HG03159 (cell line): ENCODE results near the gene JAM2.
A peak's percentile ranks its signal among the peaks of the same experiment; 100 is the strongest.
"Not testable (repeated sequence)": the region's sequence is repeated elsewhere in the genome, so short reads cannot be mapped to it uniquely, and the experiment has no call there.

Experiments used
- ATAC-seq: cut with Tn5 transposase; IDR thresholded peaks from one replicate; pipeline ENCODE4 v1.9.1; 2021; ENCODE audit warnings: mild to moderate bottlenecking, moderate library complexity; ENCODE audit not compliant: unreplicated experiment

JAM2 gene

DNA sequence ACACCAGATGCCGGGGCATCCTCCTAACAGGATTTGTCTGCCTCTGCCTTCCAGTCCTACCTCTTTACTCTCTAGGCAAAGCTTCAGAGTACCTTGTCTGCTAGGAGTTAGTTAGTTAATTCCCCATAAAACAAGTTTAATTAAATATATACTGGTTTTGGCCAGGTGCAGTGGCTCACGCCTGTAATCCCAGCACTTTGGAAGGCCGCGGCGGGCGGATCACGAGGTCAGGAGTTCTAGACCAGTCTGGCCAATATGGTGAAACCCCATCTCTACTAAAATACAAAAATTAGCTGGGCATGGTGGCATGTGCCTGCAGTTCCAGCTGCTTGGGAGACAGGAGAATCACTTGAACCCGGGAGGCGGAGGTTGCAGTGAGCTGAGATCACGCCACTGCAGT, 75.0 kb downstream of the JAM2 start:
- not testable (repeated sequence) for ATAC-seq

DNA sequence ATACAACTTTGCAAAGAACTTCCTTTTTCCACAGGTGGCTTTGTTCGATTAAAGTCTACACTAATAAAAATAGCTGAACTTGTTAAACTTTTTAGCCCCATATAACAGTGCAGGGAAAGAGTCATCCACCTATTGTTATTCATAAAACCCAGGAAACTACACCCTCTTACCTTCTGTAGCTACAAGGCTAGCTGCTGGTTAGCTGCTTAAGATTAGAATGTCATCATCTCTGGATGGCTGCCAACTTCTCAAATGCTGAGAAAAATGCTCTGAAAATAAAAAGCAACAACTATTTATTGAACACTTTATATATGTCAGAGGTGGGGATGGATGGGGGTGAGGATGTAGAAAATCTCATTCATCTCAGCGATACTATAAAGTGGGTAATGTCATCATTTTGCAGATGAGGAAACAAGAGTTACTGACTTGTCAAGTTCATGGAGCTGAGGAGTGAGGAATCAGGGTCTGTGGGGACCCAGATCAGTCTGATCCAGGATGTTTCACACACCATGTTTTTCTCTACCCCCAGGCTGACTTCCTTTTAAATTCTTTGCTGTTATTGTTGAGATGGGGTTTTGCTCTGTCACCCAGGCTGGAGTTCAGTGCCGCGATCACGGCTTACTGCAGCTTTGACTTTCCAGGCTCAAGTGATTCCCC, 78.6 kb downstream of the JAM2 start:
- no peak for ATAC-seq

DNA sequence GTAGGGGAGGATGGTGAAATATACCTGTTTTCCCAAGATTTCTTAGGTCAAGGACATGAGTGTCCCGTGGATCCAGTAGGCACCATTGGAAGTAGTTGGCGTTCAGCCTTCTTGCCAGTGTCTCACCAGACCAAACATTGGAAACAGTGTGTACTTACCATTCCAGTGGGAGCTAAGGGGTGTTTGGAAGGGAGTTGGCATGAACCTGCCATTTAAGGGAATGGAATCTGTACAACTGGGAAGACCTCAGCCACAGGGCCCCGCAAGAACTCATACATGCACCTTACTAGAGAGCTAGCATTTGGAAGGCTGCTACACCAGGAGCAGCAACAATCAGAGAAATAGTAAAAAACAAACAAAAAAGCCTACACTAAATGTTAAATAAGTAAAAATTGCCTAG, 82.9 kb downstream of the JAM2 start:
- no peak for ATAC-seq

DNA sequence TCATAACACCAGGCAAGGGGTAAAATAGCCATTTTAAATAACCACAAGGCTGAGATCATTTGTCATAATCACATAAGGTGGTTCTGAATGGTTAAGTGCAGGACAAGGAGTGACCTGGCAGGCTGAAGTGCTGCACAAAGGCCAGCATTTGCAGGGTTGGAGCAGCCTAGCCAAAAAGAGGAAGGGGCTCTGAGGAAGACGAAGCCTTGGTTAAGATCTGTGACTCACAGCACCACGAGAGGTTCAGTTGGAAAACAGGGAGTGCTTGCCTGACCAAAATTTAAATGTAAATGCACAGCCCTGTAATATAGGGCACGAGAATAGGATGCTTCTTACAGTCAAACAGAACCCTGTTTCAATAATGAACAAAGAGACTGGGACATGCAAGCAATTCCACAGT, 83.6 kb downstream of the JAM2 start:
- ATAC-seq = no peak

DNA sequence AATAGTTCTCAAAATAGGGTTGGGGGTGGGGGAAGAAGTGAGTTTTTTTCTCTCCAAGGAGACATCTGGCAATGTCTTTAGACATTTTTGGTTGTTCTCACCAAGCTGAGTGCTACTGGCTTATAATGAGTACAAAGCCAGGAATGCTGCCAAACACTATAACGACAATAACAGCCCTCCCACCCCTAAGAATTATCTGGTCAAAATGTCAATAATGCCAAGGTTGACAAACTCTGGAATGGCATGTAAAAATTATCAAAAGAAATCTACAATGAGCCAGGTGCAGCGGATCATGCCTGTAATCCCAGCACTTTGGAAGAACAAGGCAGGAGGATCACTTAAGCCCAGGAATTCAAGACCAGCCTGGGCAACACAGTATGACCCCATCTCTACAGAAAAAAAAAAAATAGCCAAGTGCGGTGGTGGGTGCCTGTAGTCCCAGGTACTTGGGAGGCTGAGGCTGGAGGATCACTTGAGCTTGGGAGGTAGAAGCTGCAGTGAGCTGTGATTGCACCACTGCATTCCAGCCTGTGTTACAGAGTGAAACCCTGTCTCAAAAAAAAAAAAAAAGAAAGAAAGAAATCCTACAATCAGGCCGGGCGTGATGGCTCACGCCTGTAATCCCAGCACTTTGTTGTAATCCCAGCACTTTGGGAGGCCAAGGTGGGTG, 93.2 kb downstream of the JAM2 start:
- ATAC-seq = no peak

DNA sequence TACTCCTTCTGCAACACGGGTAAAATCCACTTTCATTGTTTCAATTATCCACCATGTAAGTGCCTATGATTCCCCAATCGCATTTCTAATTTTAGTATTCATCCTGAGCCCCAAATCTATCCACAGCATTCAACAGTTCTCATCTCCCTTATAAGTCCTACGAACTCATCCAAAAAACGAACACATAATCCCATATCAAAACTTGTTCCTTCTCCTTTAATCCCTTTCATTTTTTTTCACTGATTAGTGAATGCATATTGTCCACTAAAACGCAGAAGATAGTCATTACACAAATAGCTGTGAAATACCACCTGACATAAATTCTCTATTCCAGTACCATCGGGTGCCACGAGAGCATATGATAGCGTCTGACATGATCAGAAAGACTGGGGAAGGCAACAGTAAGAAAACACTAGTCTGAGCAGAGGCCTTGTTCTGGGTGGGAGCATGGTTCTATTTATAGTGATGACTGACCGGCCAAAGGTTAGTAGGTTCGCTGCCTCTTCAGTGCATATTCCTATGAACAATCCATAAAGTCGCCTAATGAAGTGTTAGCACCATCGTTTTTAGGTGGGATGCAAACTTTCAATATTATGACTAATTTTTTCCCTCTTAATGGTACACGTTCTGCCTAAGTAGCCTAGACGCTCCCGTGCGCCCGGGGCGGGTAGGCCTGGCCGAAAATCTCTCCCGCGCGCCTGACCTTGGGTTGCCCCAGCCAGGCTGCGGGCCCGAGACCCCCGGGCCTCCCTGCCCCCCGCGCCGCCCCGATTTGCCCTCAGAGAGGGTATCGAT, 95.0 kb downstream of the JAM2 start:
- peak; percentile 20 for ATAC-seq

DNA sequence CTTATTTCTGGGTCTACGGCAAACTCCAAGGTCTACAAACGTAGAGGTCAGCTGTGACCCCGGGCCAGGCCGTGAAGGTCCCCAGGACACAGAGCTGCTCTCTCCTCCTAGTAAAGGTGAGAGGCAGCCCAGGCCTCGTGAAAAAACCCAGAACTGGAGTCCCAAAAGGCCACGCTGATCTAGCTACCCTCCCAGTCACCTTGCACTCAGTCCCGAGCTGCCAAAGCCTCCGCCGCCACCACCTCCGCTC, 95.5 kb downstream of the JAM2 start:
- no peak for ATAC-seq

DNA sequence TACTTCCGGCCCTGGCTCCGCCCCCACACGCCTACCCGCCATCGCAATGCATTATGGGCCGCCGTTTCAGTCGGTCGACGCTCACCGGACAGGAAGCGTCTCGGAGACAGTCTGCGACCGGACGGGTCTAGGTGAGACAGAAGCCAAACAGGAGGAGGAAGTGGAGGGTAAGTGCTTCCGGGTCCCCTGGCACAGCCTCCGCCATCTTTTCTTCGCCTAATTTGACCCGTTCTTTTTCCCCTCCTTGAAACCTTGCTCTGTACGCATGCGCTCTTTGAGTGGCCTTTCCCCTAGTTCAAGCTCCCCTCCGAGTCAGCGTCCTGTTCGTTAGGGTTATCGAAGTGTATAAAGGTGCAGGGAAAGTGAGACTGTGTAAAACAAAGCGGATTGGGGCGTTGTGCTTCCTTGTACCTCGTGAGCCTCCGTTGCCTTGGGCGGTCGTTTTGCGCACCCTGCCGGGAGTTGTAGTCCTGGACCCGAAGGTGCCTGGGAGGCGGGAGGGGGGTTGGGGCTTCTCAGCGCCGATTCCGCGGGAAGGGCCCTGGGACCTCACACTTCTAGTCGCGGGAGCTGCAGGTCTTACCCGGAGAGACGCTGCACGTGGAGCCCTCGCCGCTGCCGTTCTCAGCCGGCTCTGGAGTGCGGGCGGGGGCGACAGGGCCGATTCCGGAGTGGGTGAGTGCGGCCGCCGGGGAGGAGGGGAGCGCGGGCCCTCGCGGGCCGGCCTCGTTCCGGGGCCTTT, 96.0 kb downstream of the JAM2 start, which contains the start of the genes ATP5PF and GABPA:
ATP5PF (minus strand) TSS at position 1 of the 742 bp plus-strand sequence. CDS start 5,110 bp downstream, outside the sequence.
GABPA (plus strand) TSS at position 69 of the 742 bp plus-strand sequence. CDS start 6,627 bp downstream, outside the sequence.
- peak; percentile 88 for ATAC-seq

DNA sequence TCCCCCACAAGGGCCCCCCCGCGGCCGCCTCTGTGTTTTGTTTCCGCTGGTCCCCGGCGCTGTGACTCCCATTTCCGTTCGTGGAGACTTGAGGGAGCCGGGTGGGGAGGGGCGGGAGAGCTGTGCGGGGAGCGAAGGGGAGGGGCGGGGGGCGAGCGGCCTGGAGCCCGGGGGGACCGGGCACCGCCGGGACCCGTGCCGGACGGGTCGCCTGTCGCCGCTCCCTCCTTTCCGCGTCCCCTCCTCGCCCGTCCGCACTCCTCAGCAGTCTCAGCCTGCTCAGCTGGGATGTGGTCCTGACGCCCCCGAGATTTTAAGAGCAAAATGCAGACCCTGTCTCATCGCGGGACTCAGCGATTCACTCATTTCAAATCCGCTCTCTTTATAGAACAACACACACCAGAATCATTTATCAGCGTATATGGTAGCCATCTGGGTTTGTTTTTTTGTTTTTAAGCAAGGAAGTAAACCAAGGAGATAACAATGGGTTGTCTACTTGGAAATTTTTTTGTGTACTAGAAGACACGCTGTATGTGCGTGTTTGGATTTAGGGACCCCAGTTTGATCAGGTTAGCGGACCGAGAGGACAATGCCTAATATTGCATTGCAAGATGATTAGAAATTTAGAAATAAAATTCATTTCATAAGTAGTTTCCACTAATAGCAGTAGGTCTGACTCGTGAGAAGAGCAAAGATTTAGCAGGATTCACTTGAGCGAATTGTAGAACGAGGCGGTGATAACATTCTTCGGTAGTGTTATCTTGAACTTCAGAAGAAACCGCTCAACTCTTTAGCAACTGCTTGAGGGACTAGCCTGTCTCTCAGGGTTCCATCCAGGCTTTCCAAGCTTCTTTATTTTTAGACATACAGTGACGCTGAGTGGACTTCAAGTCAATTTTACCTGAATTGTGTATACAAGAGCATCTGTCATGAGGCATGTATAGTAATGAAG, 96.9 kb downstream of the JAM2 start:
- ATAC-seq = peak; percentile 8

DNA sequence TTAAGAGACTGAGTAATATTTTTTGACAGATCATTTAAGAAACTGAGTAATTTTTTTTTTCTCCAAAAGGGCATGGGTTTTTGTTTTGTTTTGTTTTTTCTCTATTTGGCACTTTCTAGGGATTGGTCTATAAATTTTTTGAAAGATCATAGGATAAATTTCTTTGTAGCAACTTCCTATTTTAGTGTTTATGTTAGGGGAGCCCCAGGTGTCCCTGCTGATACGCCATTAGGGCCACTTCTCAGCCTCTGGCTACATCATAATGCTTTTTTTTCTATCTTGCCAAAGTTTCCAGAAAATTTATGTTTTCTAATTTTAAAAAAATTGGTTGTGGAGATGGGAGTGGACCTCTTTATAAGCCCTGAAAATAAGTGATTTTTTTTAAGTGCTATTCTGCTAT, 98.4 kb downstream of the JAM2 start:
- ATAC-seq = no peak

DNA sequence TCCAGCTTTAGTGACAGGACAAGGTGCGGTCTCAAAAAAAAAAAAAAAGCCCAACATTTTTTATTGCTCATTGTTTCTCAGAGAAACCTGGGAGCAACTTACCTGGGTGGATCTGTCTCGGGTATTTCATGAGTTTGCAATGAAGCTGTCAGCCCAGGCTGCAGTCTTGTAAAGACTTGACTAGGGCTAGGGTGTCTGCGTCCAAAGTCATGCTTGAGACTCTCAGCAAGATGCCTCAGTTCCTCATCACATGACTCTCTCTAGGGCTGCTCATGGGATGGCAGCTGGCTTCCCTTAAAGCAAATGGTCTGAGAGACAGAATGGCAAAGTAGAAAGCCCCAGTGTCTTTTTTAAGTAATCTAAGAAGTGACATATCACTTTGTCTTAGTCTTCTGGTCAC, 103.8 kb downstream of the JAM2 start:
- no peak for ATAC-seq

DNA sequence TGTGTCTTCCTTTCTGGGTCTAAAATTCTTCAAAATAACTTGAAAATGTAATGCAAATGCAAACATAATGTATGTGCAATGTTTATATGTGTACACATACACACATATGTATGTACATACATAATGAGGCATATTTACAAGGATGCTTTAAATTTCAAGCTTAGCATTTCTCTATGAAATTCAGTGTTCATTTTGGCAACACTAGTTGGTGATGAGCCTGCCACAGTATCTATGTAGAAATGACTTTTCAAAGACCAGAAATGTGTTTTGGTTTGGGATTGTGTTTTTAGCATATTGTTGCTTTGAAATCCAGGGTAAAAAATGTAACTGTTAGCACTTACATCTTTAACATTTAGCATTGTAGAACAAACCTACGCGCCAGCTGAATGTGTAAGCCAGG, 105.8 kb downstream of the JAM2 start:
- ATAC-seq = no peak

DNA sequence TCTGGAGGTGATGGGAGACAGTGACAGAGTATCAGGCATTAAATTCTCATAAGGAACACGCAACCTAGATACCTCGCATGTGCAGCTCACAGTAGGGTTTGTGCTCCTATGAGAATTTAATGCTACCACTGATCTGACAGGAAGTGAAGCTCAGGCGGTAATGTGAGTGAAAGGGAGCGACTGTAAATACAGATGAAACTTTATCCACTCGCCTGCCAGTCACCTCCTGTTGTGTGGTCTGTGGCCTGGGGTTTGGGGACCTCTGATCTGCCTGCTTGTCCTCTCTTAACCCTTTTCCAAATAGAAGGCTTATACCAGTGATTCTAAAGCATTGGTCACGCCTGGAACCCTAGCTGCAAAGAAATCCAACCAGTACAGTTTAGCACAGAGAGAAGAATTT, 111.0 kb downstream of the JAM2 start:
- no peak for ATAC-seq

DNA sequence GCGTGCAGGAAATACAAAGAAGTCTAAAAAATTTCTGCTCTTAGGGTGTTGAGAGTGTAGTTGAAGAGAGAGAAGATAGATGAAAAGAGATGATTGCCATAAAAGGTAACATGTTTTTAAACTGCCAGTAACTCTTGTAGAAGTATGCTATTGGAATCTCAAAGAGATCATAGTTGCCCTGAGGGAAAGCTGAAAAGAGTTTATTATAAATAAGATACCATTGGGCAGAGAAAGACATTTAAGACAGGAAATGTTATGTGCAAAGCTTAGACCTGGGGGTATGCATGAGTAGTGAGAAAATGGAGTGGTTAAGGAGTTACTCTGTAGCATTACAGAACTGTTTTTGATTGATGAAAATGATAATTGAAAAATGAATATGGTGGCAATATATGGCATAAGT, 113.4 kb downstream of the JAM2 start:
- no peak for ATAC-seq

DNA sequence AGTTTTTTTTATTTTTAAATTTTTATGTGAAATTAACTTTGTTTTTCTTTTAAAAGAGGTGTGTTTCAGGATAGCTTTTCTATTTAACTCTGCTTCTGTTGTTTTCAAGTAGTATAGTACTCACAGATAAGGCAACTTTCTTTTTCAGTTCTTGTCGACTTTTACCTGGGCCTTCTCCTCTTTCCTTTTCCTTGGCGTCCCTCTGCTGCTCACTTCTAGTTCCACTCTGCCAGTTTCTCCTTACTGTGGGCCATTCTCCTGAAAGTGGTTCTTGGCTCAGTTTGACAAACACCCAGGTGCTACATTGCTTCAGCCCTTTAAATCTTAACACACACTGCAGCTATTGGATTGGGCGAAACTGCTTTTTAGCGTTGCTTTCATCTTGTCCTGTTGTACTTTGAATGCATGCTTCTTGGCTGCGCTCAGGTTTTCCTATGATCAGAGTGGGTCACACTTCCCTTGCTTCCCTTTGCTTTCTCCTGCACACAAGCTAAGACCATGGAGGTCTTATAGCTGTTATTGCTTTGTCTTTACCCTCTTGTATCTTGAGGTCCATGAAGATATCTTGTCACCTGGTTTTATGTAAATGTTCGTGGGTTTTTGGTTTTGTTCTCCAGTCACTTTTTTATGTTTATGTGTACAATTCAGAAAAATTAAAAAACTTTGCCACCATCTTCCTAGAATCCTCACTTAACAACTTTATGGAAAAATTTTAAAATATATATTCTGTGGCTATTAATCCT, 117.3 kb downstream of the JAM2 start:
- no peak for ATAC-seq

DNA sequence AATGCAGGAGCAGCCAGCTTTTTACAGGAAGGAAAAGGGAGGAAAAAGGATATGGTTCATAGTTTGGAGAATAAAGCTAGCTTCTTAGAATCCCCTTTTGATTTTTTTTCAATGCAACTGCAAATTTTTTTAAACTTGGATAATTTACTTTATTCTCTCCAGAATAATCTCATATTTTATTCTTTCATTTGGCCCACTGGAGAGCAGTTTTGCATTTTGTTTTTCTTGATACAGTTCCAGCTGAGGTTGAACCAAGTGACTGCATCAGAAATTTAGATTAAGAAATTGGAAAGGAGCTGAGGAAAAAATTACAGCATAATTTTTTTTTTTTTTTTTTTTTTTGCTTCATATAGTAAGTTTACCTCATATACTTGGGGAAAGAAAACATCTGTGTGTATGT, 118.5 kb downstream of the JAM2 start:
- no peak for ATAC-seq

DNA sequence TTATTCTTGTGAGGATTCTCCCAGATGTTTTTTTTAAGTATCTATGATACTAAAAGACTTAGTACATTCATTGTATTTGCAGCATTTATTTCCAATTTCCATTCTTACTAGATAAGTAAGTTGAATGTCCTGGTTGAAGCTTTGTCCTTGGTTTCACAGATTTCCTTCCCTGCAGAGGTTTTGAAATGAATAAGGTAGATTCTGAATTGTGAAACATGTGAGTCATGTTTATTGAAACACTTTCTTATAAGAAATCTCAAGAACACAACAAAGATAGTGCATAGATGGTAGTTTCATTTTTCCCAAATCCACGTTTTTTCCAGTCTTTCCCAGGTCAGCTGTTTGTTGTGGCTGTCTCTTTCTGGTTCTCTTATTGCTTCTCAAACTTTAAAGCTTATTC, 120.5 kb downstream of the JAM2 start:
- no peak for ATAC-seq

DNA sequence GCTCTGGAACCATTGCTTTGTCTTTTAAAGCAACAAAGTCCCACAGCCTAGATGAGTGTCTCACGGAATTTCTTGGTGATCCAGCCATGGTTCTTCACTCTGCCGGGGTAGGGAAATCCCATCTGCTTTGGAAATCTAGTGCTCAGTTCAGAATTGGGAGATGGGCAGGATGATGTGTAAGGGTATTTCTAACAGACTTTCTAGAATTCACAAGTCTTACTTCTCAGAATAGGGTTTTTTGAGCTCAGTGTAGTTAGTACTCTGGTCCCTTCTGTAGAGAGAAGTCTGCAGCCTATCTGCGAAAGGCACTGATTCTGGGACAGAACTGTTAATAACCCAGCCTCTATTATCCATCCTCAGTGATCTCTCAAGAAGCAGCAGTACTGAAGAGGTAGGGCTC, 121.0 kb downstream of the JAM2 start:
- no peak for ATAC-seq

DNA sequence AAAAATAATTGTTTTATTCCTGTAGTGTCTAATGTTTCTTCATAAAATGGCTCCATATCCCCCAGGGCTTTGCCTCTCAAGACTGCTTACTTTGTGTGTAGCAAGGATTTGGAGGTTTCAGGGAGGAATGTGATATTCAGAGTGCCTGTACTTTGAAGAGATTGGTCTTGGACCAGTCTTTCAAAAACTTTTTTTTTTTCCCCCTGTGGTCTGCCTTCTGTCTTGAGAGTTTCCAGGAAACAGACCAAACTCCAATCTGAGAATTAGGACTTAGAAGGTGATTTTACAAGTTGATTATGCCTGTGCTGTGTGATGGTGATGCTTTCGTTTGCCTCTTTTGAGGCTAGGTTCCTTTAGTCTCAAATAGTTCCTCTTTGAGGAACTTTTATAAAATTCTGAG, 121.6 kb downstream of the JAM2 start:
- no peak for ATAC-seq

DNA sequence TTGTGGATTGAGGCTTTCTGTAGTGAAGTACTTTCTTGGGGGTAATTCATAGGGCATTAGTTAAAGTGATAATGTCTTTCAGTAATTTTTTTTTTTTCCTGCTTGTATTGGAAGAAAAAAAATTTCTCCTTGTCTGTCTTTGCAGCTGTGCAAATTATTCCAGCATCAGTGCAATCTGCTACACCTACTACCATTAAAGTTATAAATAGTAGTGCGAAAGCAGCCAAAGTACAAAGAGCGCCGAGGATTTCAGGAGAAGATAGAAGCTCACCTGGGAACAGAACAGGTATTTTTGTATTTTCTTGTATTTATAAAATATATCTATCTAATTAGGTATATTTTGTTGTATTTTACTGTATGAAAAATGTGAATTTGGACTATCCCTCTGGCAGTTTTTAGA, 125.0 kb downstream of the JAM2 start:
- ATAC-seq = no peak
